GM12891 (cell line): ENCODE data around the gene TIPARP.

Source experiments
- PAX5 ChIP-seq: IDR thresholded peaks from 2 replicates; pipeline ENCODE4 v1.6.1; 2011; ENCODE audit warnings: low read length, moderate library complexity, mild to moderate bottlenecking; ENCODE audit not compliant: insufficient read depth, severe bottlenecking
- POLR2A ChIP-seq: IDR thresholded peaks from 2 replicates; pipeline ENCODE4 v1.6.1; 2011; ENCODE audit warnings: low read depth, low read length, control low read depth
- POLR2AphosphoS5 ChIP-seq: IDR thresholded peaks from 2 replicates; pipeline ENCODE4 v1.6.1; 2011; ENCODE audit warnings: low read depth, low read length, control low read depth
- POU2F2 ChIP-seq: IDR thresholded peaks from 2 replicates; pipeline ENCODE4 v1.6.1; 2011; ENCODE audit warnings: low read depth, mild to moderate bottlenecking, control low read depth, low read length, moderate library complexity
- SPI1 ChIP-seq: IDR thresholded peaks from 2 replicates; pipeline ENCODE4 v1.6.1; 2011; ENCODE audit warnings: low read depth, low read length, control low read depth
- TAF1 ChIP-seq: IDR thresholded peaks from 2 replicates; pipeline ENCODE4 v1.6.1; 2011; ENCODE audit warnings: low read depth, low read length, control low read depth

- TF ChIP-seq POLR2A = no peak
- TF ChIP-seq POLR2AphosphoS5 = no peak
- no peak for TF ChIP-seq TAF1
- no peak for TF ChIP-seq SPI1
- TF ChIP-seq POU2F2 = no peak
- no peak for TF ChIP-seq PAX5
Measured at GRCh38 chr3:156632601-156633000, 41.8 kb upstream of the TIPARP start.
